ENCODE data around the gene ELFN1. TPM values are rescaled to one million over a fixed set of nuclear protein-coding genes. Genes with fewer than 3 reads are reported as not detected.

The ELFN1 gene
- total RNA-seq, 1 donor from 2014 or later = 1.4 TPM

- TF ChIP-seq, protein P1, sequence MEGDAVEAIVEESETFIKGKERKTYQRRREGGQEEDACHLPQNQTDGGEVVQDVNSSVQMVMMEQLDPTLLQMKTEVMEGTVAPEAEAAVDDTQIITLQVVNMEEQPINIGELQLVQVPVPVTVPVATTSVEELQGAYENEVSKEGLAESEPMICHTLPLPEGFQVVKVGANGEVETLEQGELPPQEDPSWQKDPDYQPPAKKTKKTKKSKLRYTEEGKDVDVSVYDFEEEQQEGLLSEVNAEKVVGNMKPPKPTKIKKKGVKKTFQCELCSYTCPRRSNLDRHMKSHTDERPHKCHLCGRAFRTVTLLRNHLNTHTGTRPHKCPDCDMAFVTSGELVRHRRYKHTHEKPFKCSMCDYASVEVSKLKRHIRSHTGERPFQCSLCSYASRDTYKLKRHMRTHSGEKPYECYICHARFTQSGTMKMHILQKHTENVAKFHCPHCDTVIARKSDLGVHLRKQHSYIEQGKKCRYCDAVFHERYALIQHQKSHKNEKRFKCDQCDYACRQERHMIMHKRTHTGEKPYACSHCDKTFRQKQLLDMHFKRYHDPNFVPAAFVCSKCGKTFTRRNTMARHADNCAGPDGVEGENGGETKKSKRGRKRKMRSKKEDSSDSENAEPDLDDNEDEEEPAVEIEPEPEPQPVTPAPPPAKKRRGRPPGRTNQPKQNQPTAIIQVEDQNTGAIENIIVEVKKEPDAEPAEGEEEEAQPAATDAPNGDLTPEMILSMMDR (IDR thresholded peaks at IDR 0.05) = no peak
- peaks cover 95% of the 10 kb centered on the region for H3K27me3 ChIP-seq (ENCODE audit: low read depth)
- H3K4me3 ChIP-seq = peak overlapping the region; percentile 60
- DNase-seq = peak; percentile 41
- no peaks in the 10 kb centered on the region for H3K36me3 ChIP-seq
- intact Hi-C loops (cut with DNase I) = no loop called here
- peaks cover 38% of the 10 kb centered on the region for H3K4me1 ChIP-seq
- ATAC-seq = no peak
- H3K9me3 ChIP-seq = no peaks in the 10 kb centered on the region
- no peak overlapping the region for H3K27ac ChIP-seq
These were observed 2.3 kb upstream of the ELFN1 start for GRCh38 chr7:1667566-1668395.

- TF ChIP-seq, protein P1 (IDR thresholded peaks at IDR 0.05) = no peak
- H3K36me3 ChIP-seq = no peaks in the 10 kb centered on the region
- no peak overlapping the region for H3K27ac ChIP-seq
- H3K4me1 ChIP-seq = peaks cover 38% of the 10 kb centered on the region
- peaks cover 95% of the 10 kb centered on the region for H3K27me3 ChIP-seq (ENCODE audit: low read depth)
- intact Hi-C loops (cut with DNase I) = no loop called here
- no peak for ATAC-seq
- DNase-seq = peak; percentile 38
- no peak overlapping the region for H3K4me3 ChIP-seq
- no peaks in the 10 kb centered on the region for H3K9me3 ChIP-seq
These were observed 1.5 kb upstream of the ELFN1 start for GRCh38 chr7:1668396-1669063.

DNA sequence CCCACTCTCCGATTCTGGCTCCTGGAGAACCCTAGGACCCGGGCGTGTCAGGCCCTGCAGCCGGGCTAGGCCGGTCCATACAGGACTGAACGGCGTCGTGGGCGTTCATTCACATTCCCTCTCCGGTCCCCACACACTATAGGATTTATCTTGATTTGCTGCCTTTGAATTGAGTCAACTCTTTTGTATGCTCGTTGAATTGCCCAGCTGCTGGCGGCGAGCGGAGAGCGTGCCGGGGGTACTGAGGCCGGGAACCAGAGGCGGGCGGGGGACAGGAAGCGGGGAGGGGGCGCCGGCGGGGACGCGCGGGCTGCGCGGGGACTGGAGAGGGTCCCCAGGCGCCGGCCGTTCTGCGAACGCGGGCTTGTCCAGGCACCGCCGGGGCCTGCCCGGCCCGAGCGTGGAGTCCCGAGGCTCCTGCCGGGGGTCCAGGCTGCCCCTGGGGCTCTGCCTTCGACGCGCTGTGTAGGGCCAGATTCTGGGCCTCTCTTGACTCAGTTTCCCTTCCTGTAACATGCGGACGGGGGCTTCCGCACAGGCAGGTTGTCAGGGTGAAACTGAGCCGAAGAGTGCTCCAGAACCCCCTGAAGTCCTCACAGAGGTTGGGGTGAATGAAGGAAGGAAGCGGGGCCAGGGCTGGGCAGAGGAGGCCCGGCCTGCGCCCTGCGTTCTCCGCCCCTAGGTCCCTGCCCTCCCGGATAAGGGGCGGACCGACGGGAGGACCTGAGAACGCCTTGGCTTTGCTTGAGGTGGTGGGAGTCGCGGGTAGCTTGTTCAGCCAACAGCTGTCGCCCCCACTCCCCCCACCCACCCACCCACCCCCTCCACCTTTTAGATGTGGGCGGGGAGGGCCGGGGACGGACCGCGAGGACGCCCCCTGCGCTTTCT is 769 bp upstream of the ELFN1 start:
- ATAC-seq = no peak
- Histone ChIP-seq H3K4me1 (peaks cover 32% of the 10 kb centered on the region), H3K36me3 (no peaks in the 10 kb centered on the region), H3K27me3 (ENCODE audit: low read depth) (peaks cover 95% of the 10 kb centered on the region), H3K4me3 (peak overlapping the region; percentile 23), H3K9me3 (no peaks in the 10 kb centered on the region), H3K27ac (no peak overlapping the region)
- TF ChIP-seq, protein P1 (IDR thresholded peaks at IDR 0.05) = no peak
- no peak for DNase-seq
- intact Hi-C loops (cut with DNase I) = no loop called here

DNA sequence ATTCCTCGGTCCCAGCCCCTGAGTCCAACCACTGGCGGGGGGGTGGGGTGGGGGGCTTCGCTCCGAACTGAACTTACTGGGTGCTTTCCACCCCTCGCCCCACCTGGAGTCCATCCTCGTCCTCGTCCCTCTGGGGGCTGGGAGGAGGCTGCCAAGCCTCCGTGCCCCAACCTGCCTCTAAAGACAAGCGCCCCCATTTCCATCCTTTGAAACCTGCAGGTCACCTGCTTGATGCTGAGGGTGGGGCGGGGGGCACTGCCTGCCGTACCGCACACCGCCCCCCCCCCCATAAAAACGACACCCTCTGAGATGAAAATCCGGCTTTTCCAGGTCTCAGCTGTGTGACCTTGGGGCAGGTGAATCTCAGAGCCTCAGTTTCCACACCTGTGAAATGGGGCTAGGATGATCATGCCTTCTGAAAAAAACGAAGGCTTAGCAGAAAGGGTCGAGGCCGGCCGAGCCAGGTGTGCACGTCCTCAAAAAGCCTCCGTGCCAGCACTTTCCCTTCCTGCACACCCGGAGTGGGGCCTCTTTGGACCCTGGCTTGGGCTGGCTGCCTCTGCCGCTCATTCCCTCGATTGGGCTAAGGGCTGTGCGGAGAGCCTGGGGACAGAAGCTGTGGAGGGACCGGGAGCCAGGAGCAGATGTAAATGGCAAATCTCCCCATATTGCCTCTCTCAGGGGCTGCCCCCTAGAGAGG is 967 bp downstream of the ELFN1 start:
- intact Hi-C loops (cut with DNase I) = no loop called here
- no peak for ATAC-seq
- Histone ChIP-seq H3K4me3 (no peak overlapping the region), H3K4me1 (peaks cover 30% of the 10 kb centered on the region), H3K9me3 (no peaks in the 10 kb centered on the region), H3K36me3 (no peaks in the 10 kb centered on the region), H3K27me3 (ENCODE audit: low read depth) (peaks cover 86% of the 10 kb centered on the region), H3K27ac (no peak overlapping the region)
- TF ChIP-seq, protein P1 (IDR thresholded peaks at IDR 0.05) = no peak
- peak; percentile 29 for DNase-seq

Measured in lower lobe of right lung (tissue), 2 donors.